Motor neuron (in vitro differentiated cells): Measurements from ENCODE around the gene PPFIA1. TPM values are rescaled to one million over a fixed set of nuclear protein-coding genes. Genes with fewer than 3 reads are reported as not detected.
A peak's percentile ranks its signal among the peaks of the same experiment; 100 is the strongest.
"Not testable (repeated sequence)": the region's sequence is repeated elsewhere in the genome, so short reads cannot be mapped to it uniquely, and the experiment has no call there.

Experiments used
- ATAC-seq, 8 experiments: fragments of 200-7000 bp; cut with Tn5 transposase; replicated peaks in 6 of 8; 2 replicates each; pipeline ENCODE4 v1.8.0; 2021; ENCODE audit warnings: mild to moderate bottlenecking in 8 of 8, moderate library complexity in 8 of 8
- H3K27ac ChIP-seq, 2 donors: fragments of 250-450 bp; sonication (Bioruptor Pico); 2 replicates each; pipeline ENCODE4 v1.9.0; 2021; ENCODE audit warnings: antibody characterized with exemption in 2 of 2, mild to moderate bottlenecking in 2 of 2, moderate library complexity in 1 of 2
- H3K4me1 ChIP-seq, 2 donors: fragments of 250-450 bp; sonication (Bioruptor Pico); replicated peaks in 1 of 2; 2 replicates each; pipeline ENCODE4 v1.6.1; 2021; ENCODE audit warnings: antibody characterized with exemption in 2 of 2, mild to moderate bottlenecking in 2 of 2, moderate library complexity in 1 of 2
- H3K4me3 ChIP-seq, 5 donors: fragments of 250-450 bp; sonication (Bioruptor Pico); 2 replicates each; pipeline ENCODE4 v1.9.0; 2021; ENCODE audit warnings: antibody characterized with exemption in 5 of 5, mild to moderate bottlenecking in 5 of 5, moderate library complexity in 4 of 5
- WGBS, 10 experiments: fragments of 450-650 bp; shearing (Covaris generic); methylation state at CpG; one replicate each; pipeline ENCODE4 v1.0.0; 2022; 5-methylcytosine and 5-hydroxymethylcytosine counted together
- in situ Hi-C, 9 experiments: fragments of 400-800 bp; cut with MboI; loops; one replicate each; pipeline ENCODE4 v1.15.0; 2021; ENCODE audit warnings: low sequenced_read_pairs in 9 of 9, low pct_unique_long_range_greater_than_20kb in 2 of 9; ENCODE audit not compliant: unreplicated experiment in 9 of 9
- total RNA-seq, 8 experiments: library from RNA; unstranded; fragments of 300-600 nt; gene quantifications; 2 replicates each; pipeline versions ENCODE4 v1.2.3 to v1.2.4, GENCODE V29; 2022

PPFIA1 gene
- total RNA-seq, 8 experiments from 2014 or later, result 21.6 to 135 (median 39.0) TPM

GRCh38 chr11:70241709-70242108, 28.8 kb upstream of the PPFIA1 start:
- Histone ChIP-seq H3K27ac (no peak overlapping the region), H3K4me1 (no peaks in the 10 kb centered on the region), H3K4me3 (no peak overlapping the region)
- in situ Hi-C loops, result no loop called here
- no peak for ATAC-seq
- WGBS, 10 experiments, result 50 to 100% (median 71%) methylated on average over 1 to 3 of the region's 3 CpGs; no CpG with 5 or more reads in 1 of the 10 experiments

- no peaks in the 10 kb centered on the region for H3K4me1 ChIP-seq
- no peak for ATAC-seq
- no peak overlapping the region for H3K27ac ChIP-seq
- no peak overlapping the region for H3K4me3 ChIP-seq
- 33 to 100% (median 84%) methylated on average over 1 to 3 of the region's 4 CpGs; no CpG with 5 or more reads in 4 of the 10 experiments for WGBS, 10 experiments
- in situ Hi-C loops, result no loop called here
Measured at GRCh38 chr11:70242885-70243284, 27.6 kb upstream of the PPFIA1 start.

GRCh38 chr11:70243912-70244652, 26.4 kb upstream of the PPFIA1 start:
- no peak overlapping the region for H3K4me3 ChIP-seq
- in situ Hi-C loops, result no loop called here
- WGBS, 10 experiments, result 0 to 92% (median 83%) methylated on average over 1 to 10 of the region's 15 CpGs; no CpG with 5 or more reads in 3 of the 10 experiments
- no peaks in the 10 kb centered on the region for H3K4me1 ChIP-seq
- H3K27ac ChIP-seq, result no peak overlapping the region
- peak in 1 of 8 experiments; percentile 37 for ATAC-seq

GRCh38 chr11:70244698-70245097, 25.8 kb upstream of the PPFIA1 start:
- 65 to 100% (median 79%) methylated on average over 1 to 5 of the region's 7 CpGs; no CpG with 5 or more reads in 6 of the 10 experiments for WGBS, 10 experiments
- Histone ChIP-seq H3K4me3 (no peak overlapping the region), H3K27ac (no peak overlapping the region), H3K4me1 (no peaks in the 10 kb centered on the region)
- in situ Hi-C loops, result no loop called here
- peak in 2 of 8 experiments; percentile 62 to 93 for ATAC-seq

GRCh38 chr11:70246196-70246595, 24.3 kb upstream of the PPFIA1 start:
- no peak overlapping the region for H3K27ac ChIP-seq
- H3K4me1 ChIP-seq, result no peaks in the 10 kb centered on the region
- ATAC-seq, result no peak
- no peak overlapping the region for H3K4me3 ChIP-seq
- 17 to 83% (median 65%) methylated on average over 1 to 5 of the region's 8 CpGs; no CpG with 5 or more reads in 4 of the 10 experiments for WGBS, 10 experiments
- in situ Hi-C loops, result no loop called here

- WGBS, 10 experiments, result 33 to 86% (median 58%) methylated on average over 1 to 7 of the region's 8 CpGs; no CpG with 5 or more reads in 2 of the 10 experiments
- ATAC-seq, result peak in 3 of 8 experiments; percentile 8 to 26 (median 15)
- in situ Hi-C loops, result no loop called here
- Histone ChIP-seq H3K27ac (no peak overlapping the region), H3K4me1 (no peaks in the 10 kb centered on the region), H3K4me3 (no peak overlapping the region)
Measured at GRCh38 chr11:70247042-70247709, 23.3 kb upstream of the PPFIA1 start.

- H3K4me3 ChIP-seq, result no peak overlapping the region
- WGBS, 10 experiments, result 60 to 100% (median 68%) methylated on average over 1 to 3 of the region's 4 CpGs; no CpG with 5 or more reads in 6 of the 10 experiments
- no peaks in the 10 kb centered on the region for H3K4me1 ChIP-seq
- in situ Hi-C loops, result no loop called here
- H3K27ac ChIP-seq, result no peak overlapping the region
- ATAC-seq, result peak in 3 of 8 experiments; percentile 17 to 18 (median 17)
Measured at GRCh38 chr11:70247710-70248072, 22.8 kb upstream of the PPFIA1 start.

- peak in 3 of 8 experiments; percentile 20 to 52 (median 45) for ATAC-seq
- no peak overlapping the region for H3K27ac ChIP-seq
Measured at GRCh38 chr11:70250876-70251658, 19.4 kb upstream of the PPFIA1 start.

GRCh38 chr11:70251659-70252321, 18.7 kb upstream of the PPFIA1 start:
- in situ Hi-C loops, result no loop called here
- ATAC-seq, result peak in 5 of 8 experiments; percentile 17 to 55 (median 29)
- 0 to 100% (median 48%) methylated on average over 1 to 8 of the region's 21 CpGs; no CpG with 5 or more reads in 4 of the 10 experiments for WGBS, 10 experiments

More at GRCh38 chr11:70250876-70251658, 19.4 kb upstream of the PPFIA1 start:
- Histone ChIP-seq H3K4me1 (no peaks in the 10 kb centered on the region), H3K4me3 (no peak overlapping the region)
- 48 to 100% (median 78%) methylated on average over 1 to 10 of the region's 16 CpGs for WGBS, 10 experiments
- in situ Hi-C loops, result no loop called here

GRCh38 chr11:70252844-70253243, 17.6 kb upstream of the PPFIA1 start:
- Histone ChIP-seq H3K4me3 (no peak overlapping the region), H3K4me1 (no peaks in the 10 kb centered on the region), H3K27ac (no peak overlapping the region)
- 74 to 100% (median 93%) methylated on average over 1 to 7 of the region's 12 CpGs; no CpG with 5 or more reads in 1 of the 10 experiments for WGBS, 10 experiments
- ATAC-seq, result no peak
- in situ Hi-C loops, result no loop called here

More at GRCh38 chr11:70251659-70252321, 18.7 kb upstream of the PPFIA1 start:
- H3K27ac ChIP-seq, result no peak overlapping the region
- H3K4me3 ChIP-seq, result no peak overlapping the region
- no peaks in the 10 kb centered on the region for H3K4me1 ChIP-seq

- Histone ChIP-seq H3K27ac (no peak overlapping the region), H3K4me3 (no peak overlapping the region), H3K4me1 (no peaks in the 10 kb centered on the region)
- in situ Hi-C loops, result no loop called here
- WGBS, 10 experiments, result 0 to 95% (median 68%) methylated on average over 1 to 11 of the region's 12 CpGs; no CpG with 5 or more reads in 1 of the 10 experiments
- ATAC-seq, result peak in 3 of 8 experiments; percentile 66 to 76 (median 68)
Measured at GRCh38 chr11:70255477-70256116, 14.9 kb upstream of the PPFIA1 start.

GRCh38 chr11:70259077-70259476, 11.4 kb upstream of the PPFIA1 start:
- H3K4me3 ChIP-seq, H3K4me1 ChIP-seq, ATAC-seq, in situ Hi-C loops, H3K27ac ChIP-seq: not testable (repeated sequence)
- WGBS, 10 experiments, result 40 to 86% (median 63%) methylated on average over 1 to 2 of the region's 2 CpGs; no CpG with 5 or more reads in 6 of the 10 experiments
